GM19023 (cell line): Measurements from ENCODE around the gene PISD.
"Not testable (repeated sequence)": the region's sequence is repeated elsewhere in the genome, so short reads cannot be mapped to it uniquely, and the experiment has no call there.

ENCODE experiments used
- ATAC-seq: cut with Tn5 transposase; IDR thresholded peaks from one replicate; pipeline ENCODE4 v1.9.1; 2021; ENCODE audit warnings: mild to moderate bottlenecking, moderate library complexity; ENCODE audit not compliant: unreplicated experiment

Gene PISD

DNA sequence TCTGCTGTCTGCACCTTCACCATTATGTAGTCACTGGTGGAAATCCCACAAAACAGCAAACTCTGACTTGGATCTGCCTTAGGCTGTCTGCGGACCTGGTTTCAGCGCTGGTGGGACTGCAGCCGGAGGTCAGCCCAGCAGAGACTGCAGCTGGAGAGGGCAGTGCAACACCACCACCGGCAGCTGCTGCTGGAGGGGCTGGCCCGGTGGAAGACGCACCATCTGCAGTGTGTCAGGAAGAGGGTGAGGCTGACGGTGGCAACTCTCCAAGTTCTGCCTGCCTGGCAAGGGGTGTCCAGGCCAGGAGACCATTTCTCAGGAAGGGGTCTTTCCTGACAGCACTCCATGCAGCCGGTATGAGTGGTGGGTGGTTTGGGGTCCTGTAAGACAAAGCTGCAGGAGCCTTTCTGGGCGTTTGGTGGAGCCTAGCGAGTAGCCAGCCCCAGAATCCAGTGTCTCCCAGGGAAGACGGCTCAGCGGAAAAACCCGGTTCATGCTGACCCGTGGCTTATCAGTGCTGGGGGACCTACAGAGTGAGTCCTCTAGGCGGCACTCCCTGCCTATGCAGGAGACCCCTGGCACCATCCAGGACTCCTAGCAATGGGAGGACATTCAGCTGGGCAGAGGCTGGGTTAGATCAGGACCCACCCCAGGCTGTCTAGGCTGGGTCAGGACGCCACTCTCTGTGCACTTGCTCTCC lies 50.8 kb downstream of the PISD start:
- ATAC-seq, result no peak

DNA sequence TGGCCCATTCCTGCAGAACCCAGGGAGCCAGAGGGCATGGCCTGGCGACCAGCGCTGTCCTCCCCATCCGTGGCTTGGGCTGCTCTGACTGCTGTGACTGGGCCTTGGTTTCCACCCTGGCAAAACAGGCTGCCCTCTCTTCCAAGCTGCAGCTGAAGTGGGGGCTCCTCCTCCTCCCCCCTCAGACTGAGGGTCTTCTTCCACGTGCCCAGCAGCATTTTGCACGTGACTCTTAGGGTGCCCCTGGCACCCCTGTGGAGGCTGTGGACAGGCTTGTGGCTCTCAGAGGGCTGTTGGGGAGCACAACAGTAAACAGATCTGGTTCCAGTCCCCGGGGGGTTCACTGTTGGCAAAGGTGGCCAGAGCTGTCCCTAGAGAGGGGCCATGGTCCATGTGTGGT lies 51.4 kb downstream of the PISD start:
- no peak for ATAC-seq

DNA sequence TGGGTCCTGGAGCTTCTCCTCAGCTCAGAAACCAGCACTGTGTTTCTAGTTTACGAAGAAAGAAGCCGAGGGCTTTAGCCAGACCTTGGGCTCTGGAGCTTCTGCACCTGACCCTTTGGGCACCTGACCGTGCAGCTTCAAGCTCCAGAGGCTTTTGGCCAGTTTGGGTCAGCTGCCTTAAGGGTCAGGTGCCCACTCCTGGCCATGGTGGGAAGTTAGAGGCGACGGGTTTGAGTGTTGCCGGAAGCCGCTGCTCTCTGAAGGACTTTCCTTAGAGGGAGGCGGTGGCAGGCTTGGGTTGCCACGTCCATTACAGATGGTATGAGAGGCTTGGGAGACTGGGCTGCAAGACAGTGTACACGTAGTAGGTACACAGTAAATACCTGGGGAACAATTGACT lies 52.3 kb downstream of the PISD start:
- ATAC-seq, result no peak

DNA sequence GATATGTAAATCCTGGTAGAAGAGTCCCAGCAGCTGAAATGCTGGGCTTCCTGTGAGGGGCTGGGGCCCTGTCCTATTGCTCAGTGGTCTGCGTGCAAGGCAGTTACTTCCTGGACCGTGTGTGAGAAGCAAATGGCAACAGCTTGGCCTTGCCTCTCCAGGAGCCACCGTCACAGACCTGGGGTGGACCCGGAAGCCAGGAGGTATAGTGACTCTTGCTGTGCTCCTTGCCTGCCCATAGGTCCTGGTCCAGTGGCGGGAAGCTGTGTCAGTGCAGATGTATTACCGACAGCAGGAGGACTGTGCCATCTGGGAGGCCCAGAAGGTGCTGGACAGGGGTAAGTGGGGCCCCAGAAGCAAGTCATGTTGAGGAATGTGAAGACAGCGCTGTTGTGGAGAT lies 54.3 kb downstream of the PISD start:
- no peak for ATAC-seq

DNA sequence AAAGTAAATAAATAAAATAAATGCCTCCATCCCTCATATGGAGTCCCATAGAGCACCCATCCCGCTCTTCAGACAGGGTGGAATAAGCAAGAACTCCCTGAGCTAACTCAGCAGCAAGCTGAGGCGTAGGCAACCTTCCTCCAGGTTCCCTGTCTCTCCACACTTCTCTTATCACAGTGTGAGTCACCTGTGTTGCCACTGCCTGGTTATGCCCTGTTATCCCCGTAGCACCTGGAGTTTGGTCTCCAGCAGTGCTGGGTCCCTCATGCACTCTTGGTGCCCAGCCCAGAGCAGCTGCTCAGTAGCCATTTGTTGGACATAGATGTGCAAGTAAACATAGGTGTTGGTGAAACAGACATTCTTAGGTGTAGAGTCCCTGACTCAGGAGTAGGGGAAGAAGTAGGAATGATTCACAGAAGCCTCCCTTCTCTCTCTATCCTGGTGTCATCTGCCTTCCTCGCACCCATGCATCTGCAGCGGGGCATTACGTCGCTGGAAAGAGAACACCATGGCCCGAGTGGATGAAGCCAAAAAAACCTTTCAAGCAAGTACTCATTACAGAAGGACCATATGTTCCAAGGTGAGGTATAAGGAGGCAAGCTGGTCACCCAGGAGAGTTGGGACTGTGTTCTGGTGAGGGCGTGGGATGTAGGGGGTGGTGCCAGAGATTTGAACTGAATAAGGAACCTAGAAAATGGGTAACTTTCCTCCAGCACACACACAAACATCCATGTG lies 56.0 kb downstream of the PISD start:
- ATAC-seq, result no peak

GRCh38 chr22:31604746-31605705 lies 57.0 kb downstream of the PISD start:
- ATAC-seq, result no peak

DNA sequence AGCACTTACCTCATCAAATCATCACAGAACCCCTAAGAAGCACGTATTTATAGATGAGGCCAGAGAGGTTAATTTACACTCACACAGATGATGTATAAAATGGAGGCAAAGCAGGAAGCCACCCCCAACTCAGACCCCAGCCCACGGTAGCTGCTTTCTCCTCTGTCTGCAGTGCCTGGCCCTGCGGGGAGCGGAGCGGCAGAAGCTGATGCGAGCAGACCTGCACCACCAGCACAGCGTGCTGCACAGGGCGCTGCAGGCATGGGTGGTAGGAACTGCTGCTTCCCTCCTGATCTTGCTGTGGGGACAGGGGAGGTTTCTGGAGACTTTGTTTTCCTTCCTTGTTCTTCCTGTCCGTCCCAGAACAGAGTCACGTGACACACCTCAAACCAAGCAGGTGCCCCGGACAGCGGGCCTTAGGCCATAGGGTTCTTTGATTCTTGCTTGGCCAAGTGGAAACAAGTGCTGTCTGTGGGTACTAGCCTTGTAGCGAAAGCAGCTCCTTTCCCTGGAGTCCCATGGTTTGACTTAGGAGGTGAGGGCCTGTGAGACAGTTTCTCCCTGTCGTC lies 57.8 kb downstream of the PISD start:
- ATAC-seq, result no peak

DNA sequence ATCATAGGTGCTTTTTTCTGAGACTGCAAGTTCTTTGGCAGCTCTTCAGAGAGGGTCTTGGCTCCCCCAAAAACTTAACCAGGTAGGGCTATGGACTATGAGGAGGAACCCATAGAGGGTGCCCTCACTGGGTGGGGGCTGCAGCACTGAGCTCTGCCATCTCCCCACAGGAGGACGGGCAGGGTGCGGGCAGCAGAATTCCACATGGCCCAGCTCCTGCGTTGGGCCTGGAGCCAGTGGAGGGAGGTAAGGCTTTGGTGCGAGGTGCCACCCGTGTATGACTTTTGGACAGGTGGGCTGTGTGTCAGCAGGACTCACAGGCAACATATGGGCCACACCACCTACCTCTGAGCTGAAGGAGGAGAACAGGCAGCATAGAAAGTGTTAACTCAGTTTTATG lies 58.4 kb downstream of the PISD start:
- ATAC-seq, result no peak

DNA sequence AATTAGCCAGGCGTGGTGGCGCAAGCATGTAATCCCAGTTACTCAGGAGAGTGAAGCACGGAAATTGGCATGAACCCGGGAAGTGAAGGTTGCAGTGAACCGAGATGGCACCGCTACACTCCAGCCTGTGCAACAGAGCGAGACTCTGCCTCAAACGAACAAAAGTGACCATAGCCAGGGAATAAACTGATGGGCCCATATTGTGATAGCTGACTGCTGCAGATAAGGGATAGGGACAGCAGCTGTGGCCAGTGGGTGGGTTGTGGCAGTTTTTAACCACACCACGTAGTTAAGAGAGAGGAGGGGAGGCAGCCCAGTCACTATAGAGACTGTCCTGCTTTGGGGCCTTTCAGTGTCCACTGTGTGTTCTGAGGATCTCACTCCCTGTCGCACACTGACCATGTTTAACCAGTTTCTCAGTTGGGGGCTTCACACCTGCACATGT lies 58.9 kb downstream of the PISD start:
- no peak for ATAC-seq

- no peak for ATAC-seq
These were observed 59.6 kb downstream of the PISD start for GRCh38 chr22:31602259-31602952.

- ATAC-seq, result no peak
These were observed 66.7 kb downstream of the PISD start for GRCh38 chr22:31595271-31595670.

DNA sequence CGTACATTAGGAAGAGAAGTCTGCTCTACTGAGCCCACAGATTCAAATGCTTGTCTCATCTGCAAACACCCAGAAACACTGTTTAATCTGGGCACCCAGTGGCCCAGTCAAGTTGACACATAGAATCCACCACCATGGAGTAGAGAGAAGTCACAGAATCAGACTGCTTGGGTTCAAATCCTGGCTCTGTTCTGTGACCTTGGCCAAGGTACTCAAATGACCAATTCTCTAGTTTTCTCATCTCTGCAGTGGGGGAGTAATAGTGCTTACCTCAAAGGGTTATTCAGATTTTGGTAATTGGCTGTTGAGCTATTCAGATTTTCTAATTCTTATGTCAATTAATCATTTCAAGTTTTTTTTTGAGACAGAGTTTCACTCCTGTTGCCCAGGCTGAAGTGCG lies 71.9 kb downstream of the PISD start:
- not testable (repeated sequence) for ATAC-seq

GRCh38 chr22:31588970-31589675 lies 72.9 kb downstream of the PISD start:
- no peak for ATAC-seq

GRCh38 chr22:31586137-31586920 lies 75.7 kb downstream of the PISD start:
- no peak for ATAC-seq

DNA sequence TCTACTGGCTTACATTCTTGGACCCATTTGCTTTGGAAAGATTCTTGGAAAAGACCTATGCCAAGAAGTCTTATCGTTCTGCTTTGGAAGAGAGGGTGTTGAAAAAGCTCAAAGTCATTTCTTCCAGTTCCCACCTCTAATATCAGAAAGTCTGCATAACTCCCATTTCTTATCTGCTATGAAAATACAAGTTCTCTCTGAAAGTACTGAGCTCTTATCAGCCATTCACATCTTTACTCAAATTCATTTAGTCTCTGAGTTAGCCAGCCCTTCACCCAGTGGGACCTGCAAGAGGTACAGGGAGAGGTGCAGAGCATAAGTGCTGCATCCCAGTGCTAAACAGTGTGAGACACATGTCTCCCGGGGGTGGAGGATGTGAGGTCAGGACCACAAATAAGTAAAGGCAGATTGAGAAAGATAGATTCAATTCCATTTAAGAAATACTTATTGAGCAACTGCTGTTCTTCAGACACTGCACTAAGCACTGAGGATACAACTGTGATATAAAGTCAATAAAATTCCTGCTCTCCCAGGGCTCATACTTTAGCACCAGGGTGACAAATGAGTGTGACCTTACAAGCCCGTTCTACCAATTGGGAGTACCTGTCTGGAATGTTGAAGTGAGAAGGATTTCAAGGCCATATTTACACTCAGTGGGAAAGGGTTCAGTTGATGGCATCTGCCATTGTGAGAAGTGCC lies 76.7 kb downstream of the PISD start:
- no peak for ATAC-seq

GRCh38 chr22:31584804-31585160 lies 77.2 kb downstream of the PISD start:
- ATAC-seq, result no peak

GRCh38 chr22:31583861-31584485 lies 78.0 kb downstream of the PISD start:
- ATAC-seq, result no peak

- no peak for ATAC-seq
These were observed 82.2 kb downstream of the PISD start for GRCh38 chr22:31579835-31580242.
